CD4-positive, alpha-beta T cell (primary cell): ENCODE results near the gene KDM4B. TPM values are rescaled to one million over a fixed set of nuclear protein-coding genes. Genes with fewer than 3 reads are reported as not detected.

ENCODE experiments used
- ATAC-seq: fragments of 200-7000 bp; cut with Tn5 transposase; one replicate; pipeline ENCODE4 v1.10.0; 2022; ENCODE audit warnings: mild to moderate bottlenecking; ENCODE audit not compliant: poor library complexity
- CTCF ChIA-PET: fragments of 350-600 bp; sonication (Branson Sonifier 250); formaldehyde crosslinking; loops from one replicate; lab custom pipeline; 2021; ENCODE audit warnings: antibody characterized with exemption, inconsistent platforms; lab: Charles Lee
- POLR2A ChIA-PET: fragments of 350-600 bp; sonication (Branson Sonifier 250); formaldehyde crosslinking; loops from one replicate; lab custom pipeline; 2021; ENCODE audit warnings: antibody characterized with exemption, inconsistent platforms; lab: Charles Lee
- DNase-seq, 14 experiments: peaks; one replicate each; pipeline ENCODE4 v3.0.0-alpha.2; 2013 to 2020; ENCODE audit warnings: mixed read lengths in 2 of 14
- H3K27ac ChIP-seq, 2 donors: one replicate each; pipeline versions ENCODE4 v1.5.1 to v1.7.0; 2013; ENCODE audit warnings: low read length in 2 of 2, low read depth in 1 of 2, mild to moderate bottlenecking in 1 of 2
- H3K27me3 ChIP-seq, 2 experiments: 1 replicate in 1 of 2; 2 replicates in 1 of 2; pipeline versions ENCODE4 v1.6.1 to v1.7.0; 2013; ENCODE audit warnings: low read length in 2 of 2, control low read depth in 1 of 2, mild to moderate bottlenecking in 1 of 2, moderate library complexity in 1 of 2; ENCODE audit not compliant: insufficient read depth in 2 of 2, control insufficient read depth in 1 of 2
- H3K36me3 ChIP-seq: one replicate; pipeline ENCODE4 v1.6.1; 2013; ENCODE audit warnings: low read length, control low read depth; ENCODE audit not compliant: insufficient read depth
- H3K4me1 ChIP-seq: one replicate; pipeline ENCODE4 v1.6.1; 2013; ENCODE audit warnings: low read length, control low read depth; ENCODE audit not compliant: insufficient read depth
- H3K4me3 ChIP-seq: one replicate; pipeline ENCODE4 v1.5.1; 2013; ENCODE audit warnings: mild to moderate bottlenecking, low read length, moderate library complexity
- H3K9me3 ChIP-seq, 2 experiments: 1 replicate in 1 of 2; 2 replicates in 1 of 2; pipeline versions ENCODE4 v1.6.1 to v1.7.0; 2013; ENCODE audit warnings: low read length in 2 of 2, mild to moderate bottlenecking in 2 of 2, control low read depth in 1 of 2, moderate library complexity in 1 of 2; ENCODE audit not compliant: control insufficient read depth in 1 of 2, insufficient read depth in 1 of 2
- H3K27ac Mint-ChIP-seq: one replicate; pipeline ENCODE4 v1.8.0; 2020; ENCODE audit warnings: mixed read lengths
- H3K27me3 Mint-ChIP-seq: one replicate; pipeline ENCODE4 v1.8.0; 2021; ENCODE audit warnings: mixed read lengths
- H3K36me3 Mint-ChIP-seq: one replicate; pipeline ENCODE4 v1.8.0; 2021; ENCODE audit warnings: low read depth, mixed read lengths
- H3K4me1 Mint-ChIP-seq: one replicate; pipeline ENCODE4 v1.8.0; 2021; ENCODE audit warnings: low read depth, mixed read lengths
- H3K4me3 Mint-ChIP-seq: one replicate; pipeline ENCODE4 v1.8.0; 2020; ENCODE audit warnings: mild to moderate bottlenecking, mixed read lengths
- H3K9me3 Mint-ChIP-seq: one replicate; pipeline ENCODE4 v1.8.0; 2020; ENCODE audit warnings: mixed read lengths
- CTCF ChIP-seq: fragments of 200-600 bp; IDR thresholded peaks from one replicate; pipeline ENCODE4 v1.8.0; 2022; ENCODE audit warnings: antibody characterized with exemption, mild to moderate bottlenecking
- intact Hi-C, 2 experiments: fragments of 100-400 bp; cut with DNase I in 1 of 2; cut with micrococcal nuclease in 1 of 2; formaldehyde crosslinking; loops; one replicate each; pipeline versions ENCODE4 v1.15.1 to v1.9.0; 2023 to 2025; cut with DNase I, micrococcal nuclease
- polyA plus RNA-seq, 2 donors: library from polyadenylated mRNA; unstranded; fragments of 120-200 nt; gene quantifications; one replicate each; pipeline ENCODE4 v1.2.1, GENCODE V29; 2013
- total RNA-seq, 174 experiments: library from RNA in 2 of 174; stranded (reverse) in 2 of 174; gene quantifications; one replicate each; pipeline ENCODE4 v1.2.3 and lab custom pipeline; 2021 to 2026

Gene KDM4B
- total RNA-seq (10 to 100 TPM; 41.8 to 42.5 TPM), total RNA-seq (lab: John Stamatoyannopoulos, UW) (22.7 to 176 (median 60.2) reads per million in 172 experiments)
- 15.5 TPM for polyA plus RNA-seq (2013, experiment 1 of 2)
- 17.9 TPM for polyA plus RNA-seq (2013, experiment 2 of 2)

- peak; percentile 88 for ATAC-seq
- CTCF ChIA-PET = interaction anchor here (0.5 to 3.1 kb wide), 4 partner anchors 57 to 656 kb away, joined by 3 to 11 read pairs (median 6); partner anchors contain the start of gene FEM1A
- peak within 1 kb of the TSS; percentile 63 for H3K4me3 ChIP-seq
- no peaks in the 10 kb centered on the region for H3K27me3 ChIP-seq
- H3K36me3 ChIP-seq = no peaks in the 10 kb centered on the region
- peaks cover 44% of the 10 kb centered on the region for H3K4me1 ChIP-seq
- peaks cover 32% of the 10 kb centered on the region for H3K4me1 Mint-ChIP-seq
- peak within 1 kb of the TSS; percentile 18 to 59 for H3K27ac ChIP-seq
- H3K9me3 Mint-ChIP-seq = no peaks in the 10 kb centered on the region
- intact Hi-C loops = loop anchor here (2.0 to 5.0 kb wide), 5 partner anchors 52 to 246 kb away; partner anchors contain the start of genes DPP9 (in 1 of the 2), FEM1A (in 1 of the 2) and PLIN3 (in 1 of the 2)
- POLR2A ChIA-PET = interaction anchor here (0.6 to 5.1 kb wide), 21 partner anchors 9 to 1746 kb away, joined by 3 to 131 read pairs (median 4); partner anchors contain the start of genes CATSPERD, CHAF1A, DPP9 and FEM1A
- peak within 1 kb of the TSS; percentile 92 for H3K4me3 Mint-ChIP-seq
- H3K9me3 ChIP-seq = no peaks in the 10 kb centered on the region
- no peak for TF ChIP-seq CTCF
- H3K36me3 Mint-ChIP-seq = peaks cover 6% of the 10 kb centered on the region
- DNase-seq = peak; percentile 96 to 100 (median 98)
- no peaks in the 10 kb centered on the region for H3K27me3 Mint-ChIP-seq
- H3K27ac Mint-ChIP-seq = peak within 1 kb of the TSS; percentile 87
Observed at GRCh38 chr19:4968462-4969291, at the start of gene KDM4B. Gene KDM4B, plus strand, starts transcription at chr19:4969113. Its CDS starts 63,778 bp downstream, at chr19:5032891.

GRCh38 chr19:4922530-4923275, 46.2 kb upstream of the KDM4B start:
- no peak overlapping the region for H3K4me3 ChIP-seq
- Mint-ChIP-seq H3K4me1 (no peaks in the 10 kb centered on the region), H3K27me3 (no peaks in the 10 kb centered on the region), H3K9me3 (no peaks in the 10 kb centered on the region), H3K27ac (no peak overlapping the region), H3K4me3 (peak overlapping the region; percentile 38), H3K36me3 (no peaks in the 10 kb centered on the region)
- no peaks in the 10 kb centered on the region for H3K27me3 ChIP-seq
- intact Hi-C loops = no loop called here
- ChIA-PET CTCF (no interaction called here), POLR2A (no interaction called here)
- no peaks in the 10 kb centered on the region for H3K36me3 ChIP-seq
- no peak overlapping the region for H3K27ac ChIP-seq
- H3K9me3 ChIP-seq = no peaks in the 10 kb centered on the region
- no peaks in the 10 kb centered on the region for H3K4me1 ChIP-seq
- DNase-seq = no peak
- ATAC-seq = no peak
- no peak for TF ChIP-seq CTCF

GRCh38 chr19:4923276-4923747, 45.6 kb upstream of the KDM4B start:
- CTCF ChIA-PET = no interaction called here

More at GRCh38 chr19:4923276-4923747, 45.6 kb upstream of the KDM4B start:
- no peak for TF ChIP-seq CTCF
- Histone ChIP-seq H3K9me3 (no peaks in the 10 kb centered on the region), H3K4me1 (no peaks in the 10 kb centered on the region), H3K27me3 (no peaks in the 10 kb centered on the region), H3K36me3 (no peaks in the 10 kb centered on the region), H3K4me3 (no peak overlapping the region), H3K27ac (no peak overlapping the region)
- POLR2A ChIA-PET = no interaction called here
- no peak overlapping the region for H3K4me3 Mint-ChIP-seq
- DNase-seq (no peak), ATAC-seq (no peak)
- H3K27me3 Mint-ChIP-seq = no peaks in the 10 kb centered on the region
- H3K9me3 Mint-ChIP-seq = no peaks in the 10 kb centered on the region
- no peak overlapping the region for H3K27ac Mint-ChIP-seq
- H3K36me3 Mint-ChIP-seq = no peaks in the 10 kb centered on the region
- no peaks in the 10 kb centered on the region for H3K4me1 Mint-ChIP-seq
- intact Hi-C loops = no loop called here
